GM21737 (cell line): ENCODE results near the gene PRPS2.
A peak's percentile ranks its signal among the peaks of the same experiment; 100 is the strongest.

ENCODE experiments used
- ATAC-seq: cut with Tn5 transposase; IDR thresholded peaks from one replicate; pipeline ENCODE4 v1.9.1; 2021; ENCODE audit warnings: mild to moderate bottlenecking, moderate library complexity; ENCODE audit not compliant: unreplicated experiment

PRPS2 gene

DNA sequence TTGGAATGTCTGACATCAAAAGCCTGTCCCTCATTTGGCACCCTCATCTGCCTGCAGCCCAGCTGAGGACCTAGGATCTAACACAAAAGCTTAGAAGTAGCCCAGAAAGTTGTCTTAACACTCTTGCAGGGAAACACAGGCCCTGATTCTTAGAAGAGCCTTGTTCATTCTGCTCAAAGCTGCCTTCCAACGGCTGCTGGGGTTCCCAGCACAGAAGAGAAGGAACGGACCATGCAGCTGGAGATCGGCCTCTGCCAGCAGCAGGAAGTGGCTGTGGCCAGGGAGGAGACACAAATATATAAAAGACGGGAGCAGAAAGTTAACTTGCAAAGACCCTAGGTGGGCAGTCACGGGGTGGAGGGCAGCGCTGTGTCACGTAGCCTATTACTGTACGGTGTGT lies 20.4 kb downstream of the PRPS2 start:
- no peak for ATAC-seq

DNA sequence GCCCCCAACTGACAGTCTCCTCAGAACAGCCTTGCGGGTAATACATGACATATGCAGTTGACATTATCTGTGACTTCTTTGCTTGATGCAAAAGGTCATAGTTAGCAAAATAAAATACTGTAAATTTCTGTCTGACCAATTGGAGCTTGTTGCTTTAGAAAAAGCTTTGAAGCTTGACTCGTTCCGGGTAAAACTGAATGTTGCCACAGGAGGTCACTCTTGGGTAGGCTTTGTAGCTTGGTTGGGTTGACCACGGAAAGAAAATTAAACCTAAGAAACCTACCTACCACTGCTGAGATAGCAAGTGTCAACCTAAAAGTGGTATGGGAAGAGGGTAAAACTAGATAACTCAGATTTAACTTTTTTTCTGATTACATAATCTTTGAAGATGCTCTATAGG lies 23.2 kb downstream of the PRPS2 start:
- ATAC-seq = no peak

DNA sequence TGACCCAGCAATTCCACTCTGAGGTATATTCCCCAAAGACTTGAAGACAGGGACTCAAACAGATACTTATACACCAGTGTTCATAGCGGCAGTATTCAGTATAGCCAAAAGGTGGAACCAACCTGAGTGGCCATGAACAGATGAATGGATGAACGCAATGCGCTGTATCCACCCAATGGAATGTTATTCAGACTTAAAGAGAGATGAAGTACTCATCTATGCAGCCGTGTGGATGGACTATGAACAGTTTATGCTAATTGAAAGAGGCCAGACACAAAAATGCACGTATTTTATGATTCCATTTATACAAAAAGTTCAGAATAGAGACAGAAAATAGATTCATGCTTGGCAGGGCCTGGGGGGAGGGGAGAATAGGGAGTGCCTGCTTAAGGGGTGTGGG lies 26.3 kb downstream of the PRPS2 start:
- no peak for ATAC-seq

DNA sequence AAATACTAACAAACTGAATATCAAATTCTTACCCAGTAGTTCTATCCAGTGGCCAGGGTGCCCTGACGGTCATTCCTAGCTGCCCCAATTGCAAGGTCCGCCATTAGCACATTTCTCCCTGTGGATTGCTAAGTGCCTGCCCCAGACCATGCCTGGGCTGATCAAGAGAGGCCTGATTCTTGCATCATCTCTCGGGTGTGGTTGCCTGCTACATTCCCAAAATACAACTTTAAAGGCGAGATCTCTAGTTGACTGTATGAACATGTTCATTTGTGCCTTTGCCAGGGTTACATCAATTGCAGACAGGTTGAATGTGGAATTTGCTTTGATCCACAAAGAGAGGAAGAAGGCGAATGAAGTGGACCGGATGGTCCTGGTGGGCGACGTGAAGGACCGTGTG lies 28.0 kb downstream of the PRPS2 start:
- no peak for ATAC-seq

DNA sequence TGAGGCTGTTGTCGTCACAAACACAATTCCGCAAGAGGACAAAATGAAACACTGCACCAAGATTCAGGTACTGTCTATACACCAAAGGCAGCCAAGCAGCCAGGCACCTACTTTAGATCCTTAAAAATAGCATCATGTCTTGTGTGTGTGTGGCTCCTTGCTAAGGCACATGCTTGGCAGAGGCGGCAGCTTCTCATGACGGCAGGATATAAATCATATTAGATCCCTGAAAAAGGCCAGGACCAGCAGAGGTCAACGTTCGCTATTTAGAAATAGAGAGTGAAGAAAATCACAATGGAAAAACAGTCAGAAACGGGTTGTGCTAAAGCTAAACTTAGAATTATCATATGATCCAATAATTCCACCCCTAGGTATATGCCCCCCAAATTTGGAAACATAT lies 29.5 kb downstream of the PRPS2 start:
- ATAC-seq = no peak

DNA sequence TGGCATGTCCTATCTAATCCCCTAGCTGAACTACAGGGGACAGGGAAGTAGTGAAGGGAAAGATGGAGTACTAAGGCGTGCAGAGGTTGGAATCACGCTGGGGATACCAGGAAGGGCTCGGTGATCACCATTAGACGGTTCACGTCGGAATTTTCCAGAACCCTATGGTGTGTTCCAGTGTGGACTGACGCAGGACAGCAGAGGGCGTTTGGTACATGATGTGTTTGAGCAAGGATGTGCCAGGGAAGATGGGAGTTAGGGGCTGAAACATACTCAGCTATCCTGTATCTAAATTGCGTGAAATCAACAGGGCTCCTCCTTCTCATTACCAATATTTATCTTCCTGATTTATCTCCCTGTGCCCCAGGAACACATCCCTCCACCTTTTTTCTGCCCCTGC lies 33.7 kb downstream of the PRPS2 start:
- no peak for ATAC-seq

DNA sequence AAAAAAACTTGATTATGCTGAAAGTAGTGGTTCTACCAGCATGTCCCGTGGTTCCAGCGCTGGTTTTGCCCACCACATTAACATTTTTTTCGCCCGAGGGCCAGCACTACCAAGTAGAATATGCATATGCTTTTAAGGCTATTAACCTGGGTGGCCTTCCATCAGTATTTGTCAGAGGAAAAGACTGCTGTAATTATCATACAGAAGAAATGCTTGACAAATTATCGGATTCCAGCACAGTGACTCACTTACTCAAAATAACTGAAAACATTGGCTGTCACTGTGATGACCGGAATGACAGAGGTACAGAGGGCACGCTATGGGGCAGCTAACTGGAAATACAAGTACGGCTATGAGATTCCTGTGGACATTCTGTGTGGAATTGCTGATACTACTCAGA lies 34.6 kb downstream of the PRPS2 start:
- no peak for ATAC-seq

DNA sequence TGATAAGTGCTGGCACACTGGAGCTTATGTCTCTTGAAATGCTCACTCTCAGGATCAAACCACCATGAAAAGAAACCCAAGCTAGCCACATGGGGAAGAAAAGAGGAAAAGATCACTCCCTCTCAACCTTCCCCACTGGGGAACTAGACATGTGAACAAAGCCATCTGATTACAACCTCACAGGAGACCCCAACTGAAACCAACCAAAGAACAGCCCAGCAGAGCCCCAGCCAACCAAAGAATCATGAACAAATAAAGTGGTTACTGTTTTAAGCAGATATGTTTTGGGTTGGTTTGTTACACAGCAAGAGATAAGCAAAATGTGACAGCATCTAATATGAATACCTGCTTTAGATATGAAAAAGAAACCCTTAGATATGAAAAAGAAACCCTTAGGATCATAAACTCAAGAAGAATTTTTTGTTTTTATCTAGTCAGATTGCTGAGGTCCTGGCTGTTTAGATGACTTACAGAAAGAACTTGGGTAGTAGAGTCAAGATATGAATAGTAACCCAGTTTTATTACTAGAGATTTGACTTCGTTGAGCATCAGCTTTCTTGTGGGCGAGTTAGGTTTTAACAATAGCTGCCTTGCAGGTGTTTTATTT lies 52.0 kb downstream of the PRPS2 start:
- ATAC-seq = no peak

DNA sequence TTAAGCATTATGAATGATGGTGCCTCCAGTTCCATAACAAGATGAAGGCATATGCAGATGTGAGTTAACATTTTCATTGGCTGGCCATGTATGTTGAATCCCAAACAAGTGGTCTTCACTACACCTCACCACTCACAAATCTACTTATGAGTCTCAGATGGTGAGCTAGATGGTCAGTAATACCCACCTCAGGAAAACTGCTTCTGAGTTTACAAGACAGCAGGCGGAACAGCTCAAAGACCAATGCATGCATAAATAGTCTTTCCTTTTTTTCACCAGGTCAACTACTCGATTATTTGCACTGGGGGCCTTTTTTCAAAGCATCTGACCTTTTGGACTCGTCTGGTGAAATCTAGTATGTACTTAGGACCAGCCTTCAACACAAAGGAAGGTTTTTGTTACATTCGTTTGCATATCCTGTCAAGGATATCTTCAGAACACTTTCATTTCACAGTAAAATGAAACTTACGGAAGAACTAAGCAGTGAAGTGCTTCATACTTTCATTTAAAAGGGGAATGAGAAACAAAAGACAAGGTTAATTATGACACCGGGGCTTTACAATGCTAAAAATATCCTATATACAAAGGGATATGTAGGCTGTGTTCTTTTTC lies 52.6 kb downstream of the PRPS2 start:
- ATAC-seq = peak; percentile 94

DNA sequence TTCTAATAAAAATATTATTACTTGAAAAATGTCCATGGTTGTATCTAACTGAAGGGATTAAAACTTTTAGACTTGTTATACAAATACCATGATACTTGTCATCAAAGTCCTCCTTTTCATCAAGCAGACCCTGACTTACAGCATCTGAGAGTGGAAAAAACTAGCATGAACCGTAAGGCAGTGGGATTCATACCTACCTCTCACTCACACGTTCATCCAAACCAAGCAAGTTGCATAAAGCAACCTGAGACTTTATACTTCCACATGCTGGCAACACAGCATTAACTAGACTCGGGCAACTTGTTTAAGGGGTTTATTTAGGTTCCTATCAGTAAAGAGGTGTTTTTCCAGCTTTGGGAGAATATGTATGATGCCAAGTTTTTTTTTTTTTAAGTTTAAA lies 53.1 kb downstream of the PRPS2 start:
- ATAC-seq = peak; percentile 34

DNA sequence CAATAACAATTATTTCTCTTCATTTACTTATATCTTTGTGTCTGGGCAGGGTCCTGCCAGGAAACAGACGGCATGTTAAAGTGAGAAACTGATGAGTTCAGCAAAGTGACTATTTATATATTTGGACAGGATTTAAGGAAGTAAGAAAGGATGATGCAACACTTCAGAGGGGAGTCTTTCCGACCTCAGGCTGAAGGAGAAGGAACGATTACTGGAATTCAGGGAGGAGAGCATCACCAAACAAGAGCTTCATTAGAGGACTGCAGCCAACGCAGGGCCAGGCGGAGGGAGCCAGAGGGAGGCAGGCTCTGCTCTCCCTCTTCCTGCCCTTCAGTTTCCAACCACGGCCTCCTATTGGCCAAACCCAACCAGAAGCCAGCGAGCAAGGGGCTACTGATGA lies 74.1 kb downstream of the PRPS2 start:
- no peak for ATAC-seq

DNA sequence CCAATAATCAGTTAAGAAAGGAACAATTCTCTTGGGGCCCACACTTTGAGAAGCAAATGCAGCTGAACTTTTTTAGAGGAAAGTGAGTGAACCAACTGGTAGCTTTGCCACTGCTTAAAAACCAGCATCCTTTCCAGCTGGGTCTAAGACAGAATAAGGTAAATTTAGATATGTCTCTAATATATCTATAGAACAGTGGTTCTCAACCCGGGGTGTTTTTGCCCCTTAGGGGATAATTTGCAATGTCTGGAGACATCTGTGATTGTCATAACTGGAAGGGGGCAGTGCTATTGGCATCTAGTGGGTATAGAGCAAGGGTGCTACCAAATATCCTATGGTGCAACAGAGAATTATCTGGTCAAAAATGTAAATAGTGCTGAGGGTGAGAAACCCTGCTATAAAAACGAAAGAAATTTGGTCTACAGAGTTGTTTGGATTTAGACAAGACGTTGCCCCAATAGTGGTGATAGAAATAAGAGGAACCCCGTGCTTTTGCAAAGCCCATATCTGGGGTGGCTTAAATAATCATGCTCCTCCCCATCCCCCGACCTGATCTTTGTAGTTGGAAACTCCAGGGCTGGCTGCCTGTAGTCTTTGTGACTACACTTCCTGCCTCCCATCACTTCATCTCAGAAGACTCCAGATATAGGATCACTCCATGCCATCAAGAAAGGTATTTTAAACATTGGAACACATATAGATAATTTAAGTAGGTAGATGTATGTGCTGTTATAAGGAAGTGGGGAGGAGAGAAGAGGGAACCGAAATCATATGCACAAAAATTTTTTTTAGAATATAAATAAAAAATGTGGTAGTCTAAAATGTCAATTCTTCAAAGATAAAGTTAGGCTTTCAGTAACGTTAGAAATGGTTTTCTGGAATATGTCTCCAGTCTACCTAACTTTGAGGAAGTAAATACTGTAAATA lies 75.5 kb downstream of the PRPS2 start, which contains the start of gene TLR7:
TSS of gene TLR7 (plus strand) at position 622 of the 927 bp plus-strand sequence. CDS start 507 bp downstream, outside the sequence.
- no peak for ATAC-seq

DNA sequence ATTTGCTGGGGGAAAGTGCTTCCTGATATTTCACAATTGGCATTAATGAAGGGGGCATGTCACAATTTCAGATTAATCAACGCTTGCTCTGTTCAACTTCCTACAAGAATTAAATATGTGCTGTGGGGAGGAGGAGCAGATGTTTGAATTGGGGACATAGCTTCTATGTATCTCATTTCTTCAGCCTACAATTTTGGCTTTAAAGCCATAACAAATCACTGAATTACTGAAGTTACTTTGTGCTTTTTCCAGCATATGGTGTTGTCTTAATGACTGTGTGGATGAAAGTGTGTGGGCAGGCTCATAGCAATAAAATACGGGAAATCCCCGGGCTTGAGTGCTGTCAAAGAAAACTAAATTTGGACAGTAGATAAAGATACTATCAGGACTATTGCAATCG lies 76.5 kb downstream of the PRPS2 start:
- no peak for ATAC-seq

DNA sequence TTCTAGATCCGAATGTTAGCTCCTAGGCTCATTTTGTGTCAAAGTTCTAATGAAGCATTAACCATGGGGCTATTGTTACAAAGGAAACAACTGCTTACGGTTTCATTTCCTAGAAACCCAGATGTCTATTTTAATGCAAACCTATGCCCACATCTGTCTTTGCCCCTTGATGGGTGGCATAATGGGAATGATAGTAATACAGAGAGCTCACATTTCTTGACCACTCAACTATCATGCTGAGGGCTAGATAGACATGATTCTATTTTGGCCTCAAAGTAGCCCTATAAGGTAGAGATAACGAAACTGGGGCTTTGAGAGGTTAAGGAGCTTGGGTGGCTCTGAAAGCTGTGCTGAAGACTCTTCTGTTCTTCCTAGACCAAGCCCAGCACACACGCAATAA lies 77.5 kb downstream of the PRPS2 start:
- ATAC-seq = no peak

DNA sequence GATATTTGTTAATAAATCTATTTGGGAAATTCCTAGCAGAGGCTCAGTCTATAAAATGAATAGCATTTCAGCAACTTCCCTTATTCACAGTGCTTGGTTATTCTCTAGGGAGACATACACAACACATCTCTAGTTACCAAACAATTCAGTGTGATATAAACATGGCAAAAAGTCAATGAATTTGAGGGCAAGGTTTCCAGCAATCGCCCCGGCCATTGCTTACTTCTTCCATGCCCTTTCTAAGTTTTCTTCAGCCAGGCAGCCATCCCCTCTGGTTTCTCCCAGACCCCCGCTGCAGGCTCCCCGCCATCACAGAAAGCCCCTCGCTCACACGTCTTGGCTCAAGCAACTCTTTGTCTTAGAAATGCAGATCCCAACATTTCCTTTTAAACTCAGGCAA lies 80.0 kb downstream of the PRPS2 start:
- ATAC-seq = no peak

DNA sequence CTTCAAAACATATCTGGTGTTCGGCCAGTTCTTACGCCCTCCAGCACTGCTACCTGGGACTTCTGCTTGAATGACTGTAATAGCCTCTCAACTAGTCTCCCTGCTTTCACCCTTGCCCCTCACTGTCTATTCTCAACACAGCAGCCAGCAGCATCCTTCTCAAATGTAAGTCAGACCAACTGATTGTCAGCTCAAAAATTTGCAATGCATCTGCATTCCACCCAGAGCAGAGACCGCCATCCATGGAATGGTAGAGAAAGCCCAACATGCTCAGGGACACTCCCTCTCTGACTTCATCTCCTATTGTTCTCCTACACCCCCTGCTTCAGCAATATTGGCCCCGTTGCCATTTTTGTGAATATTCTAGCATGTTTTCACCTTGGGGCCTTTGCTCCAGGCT lies 81.5 kb downstream of the PRPS2 start:
- no peak for ATAC-seq
